Dermis blood vessel endothelial cell (primary cell): Measurements from ENCODE around the gene COL9A3. TPM values are rescaled to one million over a fixed set of nuclear protein-coding genes. Genes with fewer than 3 reads are reported as not detected.
"Not testable (repeated sequence)": the region's sequence is repeated elsewhere in the genome, so short reads cannot be mapped to it uniquely, and the experiment has no call there.

Experiments used
- DNase-seq: peaks from one replicate; pipeline ENCODE4 v3.0.0; 2010
- total RNA-seq: library from RNA; depleted of rRNA; stranded (reverse); fragments of >200 nt; gene quantifications from 2 replicates; pipeline ENCODE4 v1.2.3, GENCODE V29; 2014

The COL9A3 gene
- total RNA-seq, 1 donor from 2014 or later: 1.9 TPM

GRCh38 chr20:62838128-62838891 lies 21.5 kb downstream of the COL9A3 start:
- DNase-seq: peak; percentile 35

GRCh38 chr20:62839261-62839660 lies 22.4 kb downstream of the COL9A3 start:
- DNase-seq: no peak

- DNase-seq: no peak
Observed at GRCh38 chr20:62839816-62840215, 23.0 kb downstream of the COL9A3 start.

- DNase-seq: no peak
Observed at GRCh38 chr20:62840244-62841197, 23.7 kb downstream of the COL9A3 start.

GRCh38 chr20:62841705-62842212 lies 24.9 kb downstream of the COL9A3 start:
- no peak for DNase-seq

- no peak for DNase-seq
Observed at GRCh38 chr20:62843656-62844055, 26.8 kb downstream of the COL9A3 start.

- DNase-seq: no peak
Observed at GRCh38 chr20:62844182-62844581, 27.3 kb downstream of the COL9A3 start.

GRCh38 chr20:62845416-62846160 lies 28.7 kb downstream of the COL9A3 start:
- no peak for DNase-seq

GRCh38 chr20:62846166-62846890 lies 29.5 kb downstream of the COL9A3 start:
- DNase-seq: no peak

- not testable (repeated sequence) for DNase-seq
Observed at GRCh38 chr20:62848917-62849316, 32.1 kb downstream of the COL9A3 start.

GRCh38 chr20:62849431-62849830 lies 32.6 kb downstream of the COL9A3 start:
- no peak for DNase-seq

GRCh38 chr20:62850333-62850974 lies 33.6 kb downstream of the COL9A3 start:
- DNase-seq: no peak

- no peak for DNase-seq
Observed at GRCh38 chr20:62852196-62852595, 35.3 kb downstream of the COL9A3 start.

GRCh38 chr20:62852841-62853240 lies 36.0 kb downstream of the COL9A3 start:
- DNase-seq: no peak

- DNase-seq: not testable (repeated sequence)
Observed at GRCh38 chr20:62853304-62853703, 36.5 kb downstream of the COL9A3 start.

- no peak for DNase-seq
Observed at GRCh38 chr20:62854121-62854520, 37.3 kb downstream of the COL9A3 start.

GRCh38 chr20:62855120-62855519 lies 38.3 kb downstream of the COL9A3 start:
- no peak for DNase-seq

GRCh38 chr20:62856931-62857619 lies 40.2 kb downstream of the COL9A3 start:
- DNase-seq: no peak

- DNase-seq: peak; percentile 46
Observed at GRCh38 chr20:62858058-62858830, 41.4 kb downstream of the COL9A3 start.

GRCh38 chr20:62859721-62860120 lies 42.9 kb downstream of the COL9A3 start:
- DNase-seq: no peak
